ENCODE data around the gene GPR22.
A peak's percentile ranks its signal among the peaks of the same experiment; 100 is the strongest.

Gene GPR22

GRCh38 chr7:107469929-107470328, at the start of gene GPR22:
Gene GPR22 (plus strand): TSS chr7:107470057. CDS start chr7:107474061, 4,004 bp downstream.
- DNase-seq (ENCODE audit: low read depth), result no peak

- no peak for DNase-seq (ENCODE audit: low read depth)
These were observed 42.4 kb upstream of the GPR22 start for GRCh38 chr7:107427462-107427861.

GRCh38 chr7:107428642-107429041, 41.2 kb upstream of the GPR22 start:
- DNase-seq (ENCODE audit: low read depth), result no peak

GRCh38 chr7:107430057-107430456, 39.8 kb upstream of the GPR22 start:
- no peak for DNase-seq (ENCODE audit: low read depth)

GRCh38 chr7:107432261-107432660, 37.6 kb upstream of the GPR22 start:
- DNase-seq (ENCODE audit: low read depth), result peak; percentile 27

GRCh38 chr7:107435749-107436148, 34.1 kb upstream of the GPR22 start:
- DNase-seq (ENCODE audit: low read depth), result no peak

- no peak for DNase-seq (ENCODE audit: low read depth)
These were observed 30.8 kb upstream of the GPR22 start for GRCh38 chr7:107439025-107439424.

GRCh38 chr7:107441581-107442422, 28.1 kb upstream of the GPR22 start:
- DNase-seq (ENCODE audit: low read depth), result no peak

- no peak for DNase-seq (ENCODE audit: low read depth)
These were observed 27.2 kb upstream of the GPR22 start for GRCh38 chr7:107442678-107443077.

GRCh38 chr7:107446531-107446930, 23.3 kb upstream of the GPR22 start:
- DNase-seq (ENCODE audit: low read depth), result peak; percentile 59

GRCh38 chr7:107446988-107447387, 22.9 kb upstream of the GPR22 start:
- DNase-seq (ENCODE audit: low read depth), result peak; percentile 76

GRCh38 chr7:107450970-107451369, 18.9 kb upstream of the GPR22 start:
- DNase-seq (ENCODE audit: low read depth), result no peak

GRCh38 chr7:107453388-107453787, 16.5 kb upstream of the GPR22 start:
- no peak for DNase-seq (ENCODE audit: low read depth)

GRCh38 chr7:107461938-107462533, 7.8 kb upstream of the GPR22 start:
- no peak for DNase-seq (ENCODE audit: low read depth)

GRCh38 chr7:107463139-107464078, 6.4 kb upstream of the GPR22 start:
- peak; percentile 73 for DNase-seq (ENCODE audit: low read depth)

- DNase-seq (ENCODE audit: low read depth), result no peak
These were observed 5.1 kb upstream of the GPR22 start for GRCh38 chr7:107464666-107465226.

GRCh38 chr7:107467972-107468371, 1.9 kb upstream of the GPR22 start:
- no peak for DNase-seq (ENCODE audit: low read depth)

- no peak for DNase-seq (ENCODE audit: low read depth)
These were observed 1.0 kb upstream of the GPR22 start for GRCh38 chr7:107468824-107469223.

GRCh38 chr7:107471292-107472070, 1.6 kb downstream of the GPR22 start:
- DNase-seq (ENCODE audit: low read depth), result no peak

GRCh38 chr7:107472116-107472515, 2.3 kb downstream of the GPR22 start:
- DNase-seq (ENCODE audit: low read depth), result no peak

GRCh38 chr7:107474104-107474521, 4.3 kb downstream of the GPR22 start:
- no peak for DNase-seq (ENCODE audit: low read depth)
